Loucy (cell line): ENCODE results near the gene GABRA4.

Experiments
- EZH2phosphoT487 ChIP-seq: fragments of 200-600 bp; IDR thresholded peaks from 2 replicates; pipeline ENCODE4 v1.6.1; 2018; ENCODE audit warnings: antibody characterized with exemption, mild to moderate bottlenecking, moderate library complexity, borderline replicate concordance
- TF ChIP-seq, protein P1 (sequence below): fragments of 200-600 bp; sonication (generic); conservative IDR thresholded peaks from 2 replicates; pipeline ENCODE4 v1.5.1; 2014; ENCODE audit warnings: mild to moderate bottlenecking, antibody characterized with exemption, low read length

DNA sequence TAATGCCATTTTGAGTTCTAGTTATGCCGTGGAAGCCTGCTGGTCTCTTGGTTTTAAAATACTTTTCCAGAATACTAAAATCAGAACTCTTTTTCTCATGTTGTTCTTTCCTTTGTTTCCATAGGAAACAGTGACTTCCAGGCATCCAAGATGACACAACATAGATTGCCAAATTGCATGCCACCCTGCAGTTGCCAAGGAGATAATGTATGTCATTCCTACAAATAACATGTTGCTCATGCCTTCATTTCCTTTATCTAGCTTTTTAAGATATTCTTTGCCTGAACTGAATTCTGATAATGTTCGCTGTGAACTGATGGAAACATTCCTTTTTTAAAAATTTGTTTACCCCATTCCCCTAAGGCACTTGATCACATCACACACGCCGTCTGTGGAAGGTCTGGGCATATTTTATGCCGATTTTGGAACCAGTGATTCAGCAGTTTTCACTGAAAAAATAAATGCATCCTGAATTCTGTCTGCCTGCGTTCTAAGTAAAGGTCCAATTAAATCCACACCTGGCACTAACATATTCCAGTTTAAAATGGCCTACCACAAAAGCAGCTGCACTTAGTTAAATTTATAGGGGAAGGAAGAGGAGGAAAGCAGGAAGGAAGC, 46.4 kb downstream of the GABRA4 start:
- TF ChIP-seq, protein P1, sequence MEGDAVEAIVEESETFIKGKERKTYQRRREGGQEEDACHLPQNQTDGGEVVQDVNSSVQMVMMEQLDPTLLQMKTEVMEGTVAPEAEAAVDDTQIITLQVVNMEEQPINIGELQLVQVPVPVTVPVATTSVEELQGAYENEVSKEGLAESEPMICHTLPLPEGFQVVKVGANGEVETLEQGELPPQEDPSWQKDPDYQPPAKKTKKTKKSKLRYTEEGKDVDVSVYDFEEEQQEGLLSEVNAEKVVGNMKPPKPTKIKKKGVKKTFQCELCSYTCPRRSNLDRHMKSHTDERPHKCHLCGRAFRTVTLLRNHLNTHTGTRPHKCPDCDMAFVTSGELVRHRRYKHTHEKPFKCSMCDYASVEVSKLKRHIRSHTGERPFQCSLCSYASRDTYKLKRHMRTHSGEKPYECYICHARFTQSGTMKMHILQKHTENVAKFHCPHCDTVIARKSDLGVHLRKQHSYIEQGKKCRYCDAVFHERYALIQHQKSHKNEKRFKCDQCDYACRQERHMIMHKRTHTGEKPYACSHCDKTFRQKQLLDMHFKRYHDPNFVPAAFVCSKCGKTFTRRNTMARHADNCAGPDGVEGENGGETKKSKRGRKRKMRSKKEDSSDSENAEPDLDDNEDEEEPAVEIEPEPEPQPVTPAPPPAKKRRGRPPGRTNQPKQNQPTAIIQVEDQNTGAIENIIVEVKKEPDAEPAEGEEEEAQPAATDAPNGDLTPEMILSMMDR = no peak
- no peak for TF ChIP-seq EZH2phosphoT487
